M059J (cell line): ENCODE results near the gene STOX1. TPM values are rescaled to one million over a fixed set of nuclear protein-coding genes. Genes with fewer than 3 reads are reported as not detected.
A peak's percentile ranks its signal among the peaks of the same experiment; 100 is the strongest.
"Not testable (repeated sequence)": the region's sequence is repeated elsewhere in the genome, so short reads cannot be mapped to it uniquely, and the experiment has no call there.

Experiments
- DNase-seq: peaks from one replicate; pipeline ENCODE4 v3.0.0-alpha.2; 2012; ENCODE audit warnings: low read depth
- total RNA-seq: library from RNA; depleted of rRNA; stranded (reverse); fragments of >200 nt; shearing (Covaris generic); gene quantifications from 2 replicates; pipeline ENCODE4 v1.2.3, GENCODE V29; 2014; rRNA removed

STOX1 gene, protein sequence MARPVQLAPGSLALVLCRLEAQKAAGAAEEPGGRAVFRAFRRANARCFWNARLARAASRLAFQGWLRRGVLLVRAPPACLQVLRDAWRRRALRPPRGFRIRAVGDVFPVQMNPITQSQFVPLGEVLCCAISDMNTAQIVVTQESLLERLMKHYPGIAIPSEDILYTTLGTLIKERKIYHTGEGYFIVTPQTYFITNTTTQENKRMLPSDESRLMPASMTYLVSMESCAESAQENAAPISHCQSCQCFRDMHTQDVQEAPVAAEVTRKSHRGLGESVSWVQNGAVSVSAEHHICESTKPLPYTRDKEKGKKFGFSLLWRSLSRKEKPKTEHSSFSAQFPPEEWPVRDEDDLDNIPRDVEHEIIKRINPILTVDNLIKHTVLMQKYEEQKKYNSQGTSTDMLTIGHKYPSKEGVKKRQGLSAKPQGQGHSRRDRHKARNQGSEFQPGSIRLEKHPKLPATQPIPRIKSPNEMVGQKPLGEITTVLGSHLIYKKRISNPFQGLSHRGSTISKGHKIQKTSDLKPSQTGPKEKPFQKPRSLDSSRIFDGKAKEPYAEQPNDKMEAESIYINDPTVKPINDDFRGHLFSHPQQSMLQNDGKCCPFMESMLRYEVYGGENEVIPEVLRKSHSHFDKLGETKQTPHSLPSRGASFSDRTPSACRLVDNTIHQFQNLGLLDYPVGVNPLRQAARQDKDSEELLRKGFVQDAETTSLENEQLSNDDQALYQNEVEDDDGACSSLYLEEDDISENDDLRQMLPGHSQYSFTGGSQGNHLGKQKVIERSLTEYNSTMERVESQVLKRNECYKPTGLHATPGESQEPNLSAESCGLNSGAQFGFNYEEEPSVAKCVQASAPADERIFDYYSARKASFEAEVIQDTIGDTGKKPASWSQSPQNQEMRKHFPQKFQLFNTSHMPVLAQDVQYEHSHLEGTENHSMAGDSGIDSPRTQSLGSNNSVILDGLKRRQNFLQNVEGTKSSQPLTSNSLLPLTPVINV
- 0.30 and 2.2 TPM in 2 replicates for total RNA-seq

DNA sequence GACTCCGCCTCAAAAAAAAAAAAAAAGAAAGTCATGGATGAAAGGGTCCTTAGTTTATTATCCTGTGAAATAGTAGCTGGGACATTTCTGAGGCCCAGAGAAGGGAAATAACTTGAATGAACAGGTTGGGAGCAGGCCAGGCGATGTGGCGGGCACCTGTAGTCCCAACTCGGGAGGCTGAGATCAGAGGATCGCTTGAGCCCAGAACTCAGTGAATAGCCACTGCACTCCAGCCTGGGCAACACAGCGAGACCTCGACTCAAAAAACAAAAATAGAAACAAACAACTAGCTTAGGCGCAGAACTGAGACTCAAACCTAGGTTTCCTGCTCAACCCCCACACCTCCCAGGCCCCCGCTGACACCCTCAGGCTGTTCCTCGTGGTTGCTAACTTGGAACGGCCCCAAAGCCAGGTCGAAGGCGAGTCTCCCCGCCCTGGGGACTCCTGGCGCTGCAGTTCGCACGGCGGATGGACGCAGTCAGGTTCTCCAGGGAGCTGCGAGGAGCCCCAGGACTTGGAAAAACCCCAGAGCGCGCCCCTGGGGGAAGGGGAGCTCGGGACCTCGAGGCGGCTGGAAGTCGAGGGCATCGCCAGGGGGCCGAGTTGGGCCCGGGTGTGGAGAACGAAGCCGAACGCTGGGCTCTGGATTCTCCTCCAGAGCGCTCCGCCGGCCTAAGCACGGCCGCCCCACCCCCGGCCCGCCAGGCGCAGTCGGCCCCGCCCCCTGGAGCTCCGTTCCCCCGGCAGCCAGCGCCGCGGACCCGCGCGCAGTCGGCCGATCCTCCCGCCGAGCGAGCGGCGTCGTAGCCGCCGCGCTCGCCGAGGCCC lies at the start of gene STOX1:
Gene STOX1, plus strand, starts transcription at position 768 of the 828 bp plus-strand sequence. CDS start 93 bp downstream, outside the sequence.
- DNase-seq = peak; percentile 71

DNA sequence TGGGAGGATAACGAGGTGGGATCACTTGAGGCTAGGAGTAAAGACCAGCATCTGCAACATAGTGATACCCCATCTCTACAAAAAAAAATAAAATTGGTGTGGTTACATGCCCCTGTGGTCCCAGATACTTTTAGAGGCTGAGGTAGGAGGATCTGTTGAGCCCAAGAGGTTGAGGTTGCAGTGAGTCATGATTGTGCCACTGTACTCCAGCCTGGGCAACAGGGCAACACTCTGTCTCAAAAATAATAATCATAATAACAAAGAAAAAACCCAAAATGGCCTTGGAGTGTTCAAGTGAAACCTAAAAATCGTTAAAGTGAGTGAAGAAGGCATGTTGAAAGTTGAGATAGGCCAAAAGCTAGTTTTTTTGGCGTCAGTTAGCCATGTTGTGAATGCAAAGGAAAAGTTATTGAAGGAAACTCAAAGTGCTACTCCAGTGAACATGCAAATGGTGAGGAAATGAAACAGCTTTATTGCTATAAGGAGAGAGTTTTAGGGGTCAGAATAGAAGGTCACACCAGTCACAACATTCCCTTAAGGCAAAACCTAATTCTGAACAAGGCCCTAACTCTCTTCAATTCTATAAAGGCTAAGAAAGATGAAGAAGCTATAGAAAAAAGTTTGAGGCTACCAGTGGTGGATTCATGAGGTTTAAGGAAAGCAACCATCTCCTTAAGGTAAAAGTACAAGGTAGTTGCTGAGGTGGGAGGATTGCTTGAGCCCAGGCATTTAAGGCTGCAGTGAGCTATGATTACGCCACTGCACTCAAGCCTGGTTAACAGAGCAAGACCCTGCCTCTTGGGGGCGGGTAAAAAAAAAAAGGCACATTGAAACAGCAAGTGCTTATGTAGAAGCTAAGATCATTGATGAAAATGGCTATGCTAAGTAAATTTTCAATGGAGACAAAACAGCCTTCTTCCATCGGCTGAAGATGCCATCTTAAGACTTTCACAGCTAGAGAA lies 45.4 kb upstream of the STOX1 start:
- DNase-seq = no peak

DNA sequence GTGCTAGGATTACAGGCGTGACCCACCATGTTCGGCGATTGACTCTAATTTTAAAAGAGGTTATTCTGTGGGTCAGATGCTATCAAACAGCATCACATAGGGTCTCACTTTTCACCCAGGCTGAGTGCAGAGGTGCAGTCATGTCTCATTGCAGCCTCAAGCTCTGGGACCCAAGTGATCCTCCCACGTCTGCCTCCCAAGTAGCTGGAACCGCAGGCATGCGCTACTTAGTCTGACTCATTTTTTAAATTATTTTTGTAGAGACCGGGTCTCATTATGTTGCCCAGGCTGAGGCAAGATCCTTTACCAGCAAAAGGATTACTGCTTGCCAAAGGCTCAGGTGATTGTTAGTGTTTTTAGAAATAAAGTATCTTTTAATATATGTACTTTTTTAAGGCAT lies 42.9 kb upstream of the STOX1 start:
- peak; percentile 20 for DNase-seq

DNA sequence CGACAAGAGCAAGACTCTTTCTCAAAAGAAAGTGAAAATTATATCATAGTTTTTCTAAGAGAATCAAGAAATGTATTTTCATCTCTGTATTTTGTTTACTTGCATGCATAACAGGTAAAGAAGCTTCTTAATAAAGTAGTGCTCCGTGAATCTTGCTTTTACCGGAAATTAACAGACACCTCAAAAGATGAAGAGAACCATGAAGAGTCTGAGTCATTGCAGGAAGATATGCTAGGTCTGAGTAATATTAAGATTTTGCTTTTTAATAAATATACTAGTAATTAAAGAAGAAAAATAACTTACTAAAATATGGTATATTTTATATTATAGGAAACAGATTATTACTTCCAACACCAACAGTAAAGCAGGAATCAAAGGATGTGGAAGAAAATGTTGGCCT lies 39.5 kb upstream of the STOX1 start:
- no peak for DNase-seq

DNA sequence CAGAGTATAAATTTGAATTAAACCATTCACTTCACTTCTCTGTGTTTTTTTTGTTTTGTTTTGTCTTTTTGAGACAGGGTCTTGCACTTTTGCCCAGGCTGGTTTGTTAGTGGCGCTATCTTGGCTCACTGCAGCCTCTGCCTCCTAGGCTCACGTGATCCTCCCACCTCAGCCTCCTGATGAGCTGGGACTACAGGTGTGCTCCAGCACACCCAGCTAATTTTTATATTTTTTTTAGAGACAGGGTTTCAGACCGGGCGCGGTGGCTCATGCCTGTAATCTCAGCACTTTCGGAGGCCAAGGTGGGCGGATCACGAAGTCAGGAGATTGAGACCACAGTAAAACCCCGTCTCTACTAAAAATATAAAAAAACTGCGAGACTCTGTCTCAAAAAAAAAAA lies 36.9 kb upstream of the STOX1 start:
- no peak for DNase-seq

DNA sequence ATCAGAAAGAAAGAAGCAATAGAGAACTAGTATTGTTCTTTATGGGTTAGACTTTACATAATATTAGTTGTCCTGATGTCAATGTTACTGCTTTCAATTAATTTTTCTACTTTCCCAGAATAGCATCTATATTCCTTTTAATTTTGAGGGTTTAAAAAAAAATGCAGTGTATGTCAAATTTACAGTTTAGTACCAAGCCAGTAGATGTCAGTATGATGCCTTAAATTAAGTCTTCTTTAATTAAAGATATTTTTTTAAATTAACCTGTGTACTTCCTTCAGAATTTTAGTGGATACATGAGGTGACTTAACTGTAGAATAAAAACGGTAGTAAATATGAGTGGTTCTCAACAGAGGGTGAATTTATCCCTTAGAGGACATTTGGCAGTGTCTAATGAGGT lies 35.2 kb upstream of the STOX1 start:
- DNase-seq = peak; percentile 11

DNA sequence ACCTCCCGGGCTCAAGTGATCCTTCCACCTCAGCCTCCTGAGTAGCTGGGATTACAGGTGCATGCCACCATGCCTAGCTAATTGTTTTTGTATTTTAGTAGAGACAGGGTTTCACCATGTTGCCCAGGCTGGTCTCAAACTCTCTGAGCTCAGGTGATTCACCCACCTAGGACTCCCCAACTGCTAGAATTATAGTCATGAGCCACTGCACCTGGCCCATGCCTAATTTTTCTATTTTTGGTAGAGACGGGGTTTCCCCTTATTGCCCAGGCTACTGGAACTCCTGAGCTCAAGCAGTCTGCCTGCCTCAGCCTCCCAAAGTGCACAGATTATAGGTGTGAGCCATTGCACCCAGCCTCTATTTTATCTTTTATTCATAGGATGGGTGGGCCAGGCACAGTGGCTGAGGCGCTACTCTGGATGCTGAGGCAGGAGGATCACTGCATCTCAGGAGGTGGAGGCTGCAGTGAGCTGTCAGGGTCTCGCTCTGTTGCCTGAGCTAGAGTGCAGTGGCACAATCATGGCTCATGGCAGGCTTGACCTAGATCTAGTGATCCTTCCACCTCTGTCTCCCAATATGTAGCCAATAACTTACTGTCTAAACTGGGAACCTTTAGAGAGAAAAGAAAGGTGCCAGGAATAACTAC lies 31.3 kb upstream of the STOX1 start:
- DNase-seq = no peak

DNA sequence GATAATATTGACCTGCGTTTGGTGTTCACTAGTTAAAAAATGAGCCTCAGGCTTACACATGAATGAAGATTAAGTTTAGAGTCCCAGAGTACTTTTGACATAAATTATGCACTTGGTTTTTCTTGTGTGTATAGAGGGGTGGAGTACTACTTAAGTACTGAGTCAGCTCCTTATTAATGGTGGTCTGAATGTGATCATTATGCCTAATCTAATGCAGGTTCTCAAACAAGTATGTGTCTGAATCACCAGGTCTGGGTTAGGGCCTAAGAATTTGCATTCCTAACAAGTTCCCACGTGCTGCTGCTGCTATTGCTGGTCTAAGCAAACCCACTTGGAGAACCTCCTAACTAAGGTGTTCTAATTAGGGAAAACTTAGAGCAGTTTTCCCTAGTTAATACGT lies 30.7 kb upstream of the STOX1 start:
- peak; percentile 11 for DNase-seq

DNA sequence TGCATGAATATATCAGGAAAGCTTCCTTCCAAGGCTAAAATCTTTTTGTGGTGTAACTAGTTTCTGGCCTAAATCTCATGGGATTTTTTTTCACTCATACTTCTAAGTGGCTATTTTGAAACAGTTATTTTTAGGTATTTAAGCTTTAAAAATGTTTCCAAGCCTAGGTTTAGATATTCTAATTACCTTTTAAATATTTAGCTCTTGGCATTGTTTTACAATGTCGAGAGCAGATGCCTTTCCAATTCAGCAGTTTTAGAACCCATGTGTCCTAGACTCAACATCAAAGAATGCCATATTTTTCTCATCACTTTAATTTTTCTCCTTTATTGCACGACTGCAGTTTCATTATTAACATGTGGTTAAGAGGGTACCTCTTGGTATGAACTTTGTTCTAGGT lies 27.1 kb upstream of the STOX1 start:
- no peak for DNase-seq

DNA sequence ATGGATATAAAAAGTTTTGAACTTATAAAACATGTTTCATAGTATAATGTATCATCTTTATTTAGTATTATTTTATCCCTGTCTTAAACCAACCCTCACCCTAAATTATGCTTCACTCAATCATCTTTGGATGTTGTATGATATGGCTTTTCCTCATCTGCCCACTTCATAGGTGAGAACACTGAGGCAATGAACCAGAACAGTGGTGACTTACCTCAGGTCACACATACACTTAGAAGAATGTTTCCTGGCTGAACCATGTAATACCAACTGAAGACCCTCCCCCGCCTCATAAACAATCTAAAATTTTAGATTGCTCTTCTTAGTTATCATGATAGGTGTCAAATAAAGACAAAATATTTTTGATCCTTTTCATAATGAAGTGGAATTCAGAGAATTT lies 22.6 kb upstream of the STOX1 start:
- no peak for DNase-seq

DNA sequence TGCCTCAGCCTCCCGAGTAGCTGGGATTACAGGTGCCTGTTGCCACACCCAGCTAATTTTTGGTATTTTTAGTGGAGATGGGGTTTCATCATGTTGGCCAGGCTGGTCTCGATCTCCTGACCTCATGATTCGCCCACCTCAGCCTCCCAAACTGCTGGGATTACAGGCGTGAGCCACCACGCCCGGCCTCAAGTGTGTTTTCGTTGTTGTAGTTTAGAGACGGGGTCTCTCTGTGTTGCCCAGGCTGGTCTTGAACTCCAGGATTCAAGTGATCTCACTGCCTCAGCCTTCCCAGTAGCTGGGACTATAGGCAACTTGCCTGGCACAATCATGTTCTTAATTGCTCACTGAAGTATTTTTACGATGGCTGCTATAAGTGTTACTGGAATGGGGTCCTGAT lies 16.5 kb upstream of the STOX1 start:
- not testable (repeated sequence) for DNase-seq

DNA sequence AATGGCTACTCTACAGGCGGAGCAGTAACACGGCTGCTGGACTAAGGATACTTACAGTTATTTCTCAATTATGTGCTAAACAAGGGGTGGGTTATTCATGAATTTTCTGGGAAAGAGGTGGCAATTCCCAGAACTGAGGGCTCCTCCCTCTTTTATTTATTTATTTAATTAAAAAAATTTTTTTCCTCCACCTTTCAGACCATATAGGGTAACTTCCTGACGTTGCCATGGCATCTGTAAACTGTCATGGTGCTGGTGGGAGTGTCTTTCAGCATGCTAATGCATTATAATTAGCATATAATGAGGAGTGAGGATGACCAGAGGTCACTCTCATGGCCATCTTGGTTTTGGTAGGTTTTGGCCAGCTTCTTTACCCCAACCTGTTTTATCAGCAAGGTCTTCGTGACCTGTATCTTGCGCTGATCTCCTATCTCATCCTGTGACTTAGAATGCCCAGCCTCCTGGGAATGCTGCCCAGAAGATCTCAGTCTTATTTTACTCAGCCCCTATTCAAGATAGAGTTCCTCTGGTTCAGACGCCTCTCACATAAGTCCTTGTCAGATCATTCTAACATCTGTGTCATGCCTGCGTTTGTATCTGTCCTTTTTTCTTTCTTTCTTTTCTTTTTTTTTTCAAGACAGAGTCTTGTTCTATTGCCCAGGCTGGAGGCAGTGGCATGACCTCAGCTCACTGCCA lies 15.9 kb upstream of the STOX1 start:
- DNase-seq = no peak

DNA sequence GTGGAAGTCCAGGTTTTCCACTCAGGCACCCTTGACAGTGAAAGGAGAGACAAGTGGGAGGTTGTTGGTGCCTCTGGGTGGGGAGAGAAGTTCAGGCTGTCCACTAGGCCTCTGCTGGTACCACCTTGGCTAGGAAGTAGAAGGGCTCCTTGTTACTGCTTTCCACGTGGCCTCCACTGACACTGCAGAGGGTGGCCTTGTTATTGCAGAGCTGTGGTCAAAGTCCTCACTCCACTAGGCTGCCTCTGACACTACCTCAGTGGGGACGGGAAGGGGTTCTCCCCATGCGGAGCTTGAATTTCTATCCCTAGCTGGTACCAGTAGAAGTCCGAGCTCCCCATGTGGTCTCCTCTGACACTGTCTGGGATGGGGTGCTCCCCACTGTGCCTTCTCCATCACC lies 14.9 kb upstream of the STOX1 start:
- no peak for DNase-seq

DNA sequence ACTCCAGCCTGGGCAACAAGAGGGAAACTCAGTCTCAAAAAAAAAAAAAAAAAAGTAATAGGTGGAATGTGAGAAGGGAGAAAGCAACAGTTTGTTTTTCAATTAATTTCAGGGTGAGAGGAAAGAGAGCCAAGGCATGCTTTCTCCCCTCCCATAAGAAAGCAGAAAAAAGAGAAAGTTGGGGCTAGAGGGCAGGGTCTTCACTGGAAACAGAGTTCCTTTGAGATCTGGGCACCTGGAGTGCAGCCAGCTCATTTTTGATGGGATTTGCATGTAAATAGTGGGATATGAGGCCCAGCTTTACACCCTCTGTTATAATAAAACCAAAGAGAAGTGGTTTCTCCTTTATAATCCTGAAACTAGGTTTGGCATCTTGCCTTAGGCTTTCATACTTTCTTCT lies 13.8 kb upstream of the STOX1 start:
- DNase-seq = no peak

DNA sequence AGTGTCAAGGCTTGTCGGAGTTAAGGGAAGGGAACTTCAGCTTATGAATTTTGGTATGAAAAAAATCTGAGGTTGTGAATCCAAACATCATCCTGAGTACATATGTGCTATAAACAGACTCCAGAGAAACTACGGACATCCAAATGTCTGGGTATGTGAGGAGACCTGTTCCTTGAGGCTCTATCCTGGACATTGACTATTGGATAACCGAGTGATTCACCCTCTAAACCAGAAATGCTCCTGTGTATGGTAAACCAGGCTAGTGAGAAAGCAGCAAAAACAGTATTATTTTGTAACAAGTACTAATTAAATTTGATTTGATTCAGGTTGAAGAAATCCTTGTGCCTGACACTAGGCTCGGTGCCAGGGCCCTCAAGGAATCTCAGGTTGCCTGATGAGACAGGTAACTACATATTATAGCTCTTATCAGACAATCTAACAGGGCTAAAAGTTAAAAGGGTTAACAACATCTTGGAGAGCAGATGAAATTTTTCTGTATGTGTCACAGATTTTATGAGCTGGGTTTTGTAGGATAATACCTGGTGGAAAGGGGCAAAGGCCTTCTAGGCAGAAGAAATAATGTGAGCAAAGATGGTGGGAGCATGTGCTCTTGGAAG lies 10.4 kb upstream of the STOX1 start:
- peak; percentile 28 for DNase-seq

DNA sequence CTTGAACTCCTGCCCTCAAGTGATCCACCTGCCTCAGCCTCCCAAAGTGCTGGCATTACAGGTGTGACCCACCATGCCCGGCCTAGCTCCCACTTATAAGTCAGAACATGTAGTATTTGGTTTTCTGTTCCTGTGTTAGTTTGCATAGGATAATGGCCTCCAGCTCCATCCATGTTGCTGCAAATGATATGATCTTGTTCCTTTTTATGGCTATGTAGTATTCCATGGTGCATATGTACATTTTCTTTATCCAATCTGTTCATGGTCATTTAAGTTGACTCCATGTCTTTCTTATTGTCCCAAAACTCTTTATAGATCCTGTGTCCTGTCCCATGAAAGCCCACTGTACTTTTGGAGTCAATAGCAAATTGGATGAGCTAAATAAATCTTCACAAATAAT lies 7.0 kb upstream of the STOX1 start:
- DNase-seq = not testable (repeated sequence)

DNA sequence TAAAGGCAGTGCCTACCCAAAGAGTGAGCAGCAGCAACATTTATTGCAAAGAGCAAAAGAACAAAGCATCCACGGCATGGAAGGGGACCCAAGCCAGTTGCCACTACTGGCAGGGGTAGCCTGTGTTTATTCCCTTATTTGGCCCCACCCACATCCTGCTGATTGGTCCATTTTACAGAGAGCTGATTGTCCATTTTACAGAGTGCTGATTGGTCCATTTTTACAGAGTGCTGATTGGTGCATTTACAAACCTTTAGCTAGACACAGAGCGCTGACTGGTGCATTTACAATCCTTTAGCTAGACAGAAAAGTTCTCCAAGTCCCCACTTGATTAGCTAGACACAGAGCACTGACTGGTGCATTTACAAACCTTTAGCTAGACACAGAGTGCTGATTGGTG lies 4.7 kb upstream of the STOX1 start:
- DNase-seq = not testable (repeated sequence)

DNA sequence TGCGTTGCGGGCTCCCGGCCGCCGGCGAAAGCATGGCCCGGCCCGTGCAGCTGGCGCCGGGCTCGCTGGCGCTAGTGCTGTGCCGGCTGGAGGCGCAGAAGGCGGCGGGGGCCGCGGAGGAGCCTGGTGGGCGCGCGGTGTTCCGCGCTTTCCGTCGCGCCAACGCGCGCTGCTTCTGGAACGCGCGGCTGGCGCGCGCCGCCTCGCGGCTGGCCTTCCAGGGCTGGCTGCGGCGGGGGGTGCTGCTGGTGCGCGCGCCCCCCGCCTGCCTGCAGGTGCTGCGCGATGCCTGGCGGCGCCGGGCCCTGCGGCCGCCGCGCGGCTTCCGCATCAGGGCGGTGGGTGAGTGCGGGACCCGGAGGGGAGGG lies 245 bp downstream of the STOX1 start:
- DNase-seq = not testable (repeated sequence)

DNA sequence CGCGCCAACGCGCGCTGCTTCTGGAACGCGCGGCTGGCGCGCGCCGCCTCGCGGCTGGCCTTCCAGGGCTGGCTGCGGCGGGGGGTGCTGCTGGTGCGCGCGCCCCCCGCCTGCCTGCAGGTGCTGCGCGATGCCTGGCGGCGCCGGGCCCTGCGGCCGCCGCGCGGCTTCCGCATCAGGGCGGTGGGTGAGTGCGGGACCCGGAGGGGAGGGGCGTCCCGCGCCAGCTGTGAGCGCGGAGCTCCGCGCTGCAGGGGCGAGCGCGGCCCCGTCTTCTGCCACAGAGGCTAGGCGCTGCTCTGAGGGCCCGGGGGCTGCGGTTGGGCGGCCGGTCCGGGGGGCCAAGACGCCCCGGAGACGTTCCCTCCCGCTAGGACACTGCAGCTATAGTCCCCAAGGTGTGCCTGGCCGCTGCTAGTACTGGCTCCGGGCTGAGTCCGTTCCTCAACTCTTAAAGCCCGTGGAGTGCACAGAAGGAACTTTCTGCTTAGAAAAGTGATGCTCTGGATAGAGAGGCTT lies 811 bp downstream of the STOX1 start:
- not testable (repeated sequence) for DNase-seq
